AG04450 (cell line): Measurements from ENCODE around the gene FAM174A. TPM values are rescaled to one million over a fixed set of nuclear protein-coding genes. Genes with fewer than 3 reads are reported as not detected.

Experiments
- CTCF ChIA-PET: fragments of 300-600, 350-600 bp; formaldehyde crosslinking; extraction: SDS; loops from one replicate; lab custom pipeline; 2022; ENCODE audit warnings: antibody characterized with exemption, inconsistent platforms; lab: Charles Lee
- POLR2A ChIA-PET: fragments of 350-600 bp; formaldehyde crosslinking; extraction: SDS; loops from one replicate; lab custom pipeline; 2021; ENCODE audit warnings: antibody characterized with exemption, inconsistent platforms; lab: Yijun Ruan, JAX
- DNase-seq: peaks from one replicate; pipeline ENCODE4 v3.0.0-alpha.2; 2011; ENCODE audit warnings: low read depth, low spot score
- H3K27ac ChIP-seq: one replicate; pipeline ENCODE4 v1.5.1; 2012; ENCODE audit warnings: low read depth, low read length, control low read depth
- H3K27me3 ChIP-seq: one replicate; pipeline ENCODE4 v1.6.0; 2012; ENCODE audit warnings: low read length; ENCODE audit not compliant: control insufficient read depth, insufficient read depth
- H3K4me3 ChIP-seq: 2 replicates; pipeline ENCODE4 v1.5.1; 2011; ENCODE audit warnings: mild to moderate bottlenecking, low read depth, low read length, control low read depth
- H3K9me3 ChIP-seq: 2 replicates; pipeline ENCODE4 v1.5.1; 2012; ENCODE audit warnings: low read length; ENCODE audit not compliant: control insufficient read depth, insufficient read depth
- polyA plus RNA-seq: library from polyadenylated mRNA; depleted of rRNA; stranded (reverse); fragments of >200 nt; gene quantifications from 2 replicates; pipeline ENCODE4 v1.2.3, GENCODE V29; 2011
- TF ChIP-seq, protein P1 (sequence below): IDR thresholded peaks from 2 replicates; pipeline ENCODE4 v1.5.1; 2011; ENCODE audit warnings: low read depth, low read length, control low read depth, inconsistent platforms

FAM174A gene
- polyA plus RNA-seq, 1 experiment, result 8.4 TPM

DNA sequence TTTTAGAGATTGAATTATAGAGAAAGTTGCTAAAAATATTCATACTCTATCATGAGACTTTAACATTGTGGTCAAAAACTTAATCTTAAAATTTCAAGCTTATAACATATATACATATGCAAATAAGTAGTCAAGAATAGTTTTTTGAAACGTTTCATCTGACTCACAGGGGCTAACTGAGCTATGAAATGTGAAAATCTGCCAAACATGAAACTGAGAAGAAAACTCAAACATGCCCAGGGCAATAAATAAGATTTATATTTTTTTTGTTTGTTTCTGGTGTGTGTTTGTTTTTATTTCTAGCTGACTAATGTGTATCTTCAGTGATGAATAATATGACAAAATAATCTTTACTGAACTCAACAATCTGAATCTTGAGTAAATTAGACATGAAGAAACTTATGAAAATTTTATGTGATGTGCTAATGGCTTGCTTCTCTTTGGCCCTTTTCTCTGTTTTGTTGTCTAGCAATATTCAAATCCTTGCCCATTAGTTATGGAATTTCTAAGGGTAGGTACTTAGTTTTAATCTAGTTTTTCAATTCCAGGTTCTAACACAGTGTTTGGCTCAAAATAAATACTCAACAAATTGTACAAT, 99.9 kb downstream of the FAM174A start:
- POLR2A ChIA-PET, result no interaction called here
- CTCF ChIA-PET, result no interaction called here
- DNase-seq, result no peak
- TF ChIP-seq, protein P1, sequence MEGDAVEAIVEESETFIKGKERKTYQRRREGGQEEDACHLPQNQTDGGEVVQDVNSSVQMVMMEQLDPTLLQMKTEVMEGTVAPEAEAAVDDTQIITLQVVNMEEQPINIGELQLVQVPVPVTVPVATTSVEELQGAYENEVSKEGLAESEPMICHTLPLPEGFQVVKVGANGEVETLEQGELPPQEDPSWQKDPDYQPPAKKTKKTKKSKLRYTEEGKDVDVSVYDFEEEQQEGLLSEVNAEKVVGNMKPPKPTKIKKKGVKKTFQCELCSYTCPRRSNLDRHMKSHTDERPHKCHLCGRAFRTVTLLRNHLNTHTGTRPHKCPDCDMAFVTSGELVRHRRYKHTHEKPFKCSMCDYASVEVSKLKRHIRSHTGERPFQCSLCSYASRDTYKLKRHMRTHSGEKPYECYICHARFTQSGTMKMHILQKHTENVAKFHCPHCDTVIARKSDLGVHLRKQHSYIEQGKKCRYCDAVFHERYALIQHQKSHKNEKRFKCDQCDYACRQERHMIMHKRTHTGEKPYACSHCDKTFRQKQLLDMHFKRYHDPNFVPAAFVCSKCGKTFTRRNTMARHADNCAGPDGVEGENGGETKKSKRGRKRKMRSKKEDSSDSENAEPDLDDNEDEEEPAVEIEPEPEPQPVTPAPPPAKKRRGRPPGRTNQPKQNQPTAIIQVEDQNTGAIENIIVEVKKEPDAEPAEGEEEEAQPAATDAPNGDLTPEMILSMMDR, result no peak
- Histone ChIP-seq H3K9me3 (no peaks in the 10 kb centered on the region), H3K4me3 (no peak overlapping the region), H3K27ac (no peak overlapping the region), H3K27me3 (no peaks in the 10 kb centered on the region)
